Measurements from ENCODE around the gene ANKS1B. TPM values are rescaled to one million over a fixed set of nuclear protein-coding genes. Genes with fewer than 3 reads are reported as not detected.

The ANKS1B gene
- total and polyA plus RNA-seq, 9 donors = 1.4 to 5.6 (median 2.7) TPM

DNA sequence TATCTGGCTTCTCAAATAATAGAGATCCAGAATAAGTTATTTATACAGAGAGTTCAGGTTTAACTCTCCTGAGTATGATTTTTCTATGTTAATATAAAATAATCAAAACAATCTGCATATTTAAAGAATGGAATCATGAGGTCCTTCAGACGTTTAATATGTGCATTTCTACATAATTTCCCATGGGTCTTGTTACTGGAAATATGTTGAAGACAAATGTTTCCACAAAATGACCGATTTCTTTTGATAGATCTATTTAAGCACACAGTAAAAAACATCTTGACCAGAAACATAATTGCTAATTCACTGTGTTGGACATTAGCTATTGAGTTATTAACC is 957.7 kb downstream of the ANKS1B start:
- WGBS (ENCODE audit: insufficient coverage) = no CpG with 5 or more reads among the region's 2 CpGs
- Histone ChIP-seq H3K4me1 (ENCODE audit: control insufficient read depth, insufficient read depth, low read length) (no peaks in the 10 kb centered on the region), H3K27me3 (ENCODE audit: control insufficient read depth, insufficient read depth, low read length) (no peaks in the 10 kb centered on the region), H3K27ac (ENCODE audit: low read length) (no peak overlapping the region), H3K9me3 (replicated peaks; ENCODE audit: control insufficient read depth, low read depth, low read length) (no peaks in the 10 kb centered on the region), H3K4me3 (ENCODE audit: low read length) (no peak overlapping the region), H3K36me3 (ENCODE audit: control insufficient read depth, insufficient read depth, low read length) (no peaks in the 10 kb centered on the region)
- no peak for DNase-seq

DNA sequence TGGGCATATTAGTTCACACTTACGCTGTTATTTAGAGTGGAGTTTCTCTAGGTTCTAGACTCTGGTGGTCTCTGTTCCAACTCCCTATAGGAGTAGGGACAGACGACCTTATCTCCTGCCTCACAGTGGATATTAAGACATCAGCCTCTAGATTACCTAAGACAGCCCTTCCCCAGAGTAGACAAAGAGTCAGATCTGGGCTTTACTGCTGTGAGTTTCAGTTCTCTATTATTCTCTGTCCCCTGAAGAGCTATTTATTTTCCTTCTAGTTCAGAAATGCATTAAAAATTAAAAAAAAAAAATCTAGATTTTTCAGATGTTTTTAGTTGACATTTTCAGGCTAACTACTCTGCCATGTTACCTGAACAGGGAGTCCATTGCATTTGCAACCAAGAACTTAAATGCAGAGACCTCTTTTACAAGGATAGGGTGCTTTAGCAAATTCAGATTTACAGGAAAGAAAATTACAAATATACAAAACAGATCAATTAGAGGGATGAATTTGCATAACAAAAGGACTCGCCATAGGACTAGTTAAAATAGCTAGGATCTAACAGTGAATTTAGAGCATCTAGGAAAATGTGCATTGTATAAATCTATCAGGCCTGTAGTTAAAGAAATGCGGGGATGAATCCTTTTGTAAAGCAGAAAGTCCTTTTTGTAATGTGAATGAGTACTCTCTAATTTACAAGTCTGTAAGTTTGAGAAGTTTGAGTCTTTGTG is 958.2 kb downstream of the ANKS1B start:
- Histone ChIP-seq H3K4me3 (ENCODE audit: low read length) (no peak overlapping the region), H3K9me3 (replicated peaks; ENCODE audit: control insufficient read depth, low read depth, low read length) (no peaks in the 10 kb centered on the region), H3K27me3 (ENCODE audit: control insufficient read depth, insufficient read depth, low read length) (no peaks in the 10 kb centered on the region), H3K36me3 (ENCODE audit: control insufficient read depth, insufficient read depth, low read length) (no peaks in the 10 kb centered on the region), H3K4me1 (ENCODE audit: control insufficient read depth, insufficient read depth, low read length) (no peaks in the 10 kb centered on the region), H3K27ac (ENCODE audit: low read length) (no peak overlapping the region)
- DNase-seq = no peak
- WGBS (ENCODE audit: insufficient coverage) = no CpG with 5 or more reads among the region's 4 CpGs

DNA sequence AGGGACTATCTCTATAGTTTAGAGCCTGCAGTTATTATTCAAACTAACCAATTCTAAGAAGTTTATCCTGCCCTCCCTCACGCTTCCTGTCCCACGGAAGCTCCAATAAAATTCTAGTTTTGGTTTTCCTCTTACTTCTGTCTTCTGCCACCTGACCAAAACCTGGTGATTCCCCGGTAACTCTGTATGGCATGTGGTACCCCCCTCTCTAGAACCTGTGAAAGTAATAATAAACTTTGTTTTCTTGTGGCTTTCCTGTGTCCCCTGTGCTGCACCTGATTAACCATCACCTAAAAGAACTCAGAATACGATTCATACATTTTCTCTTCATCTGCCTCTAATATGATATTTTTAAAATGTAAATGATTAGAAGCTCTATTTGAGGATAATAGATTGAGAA is 959.9 kb downstream of the ANKS1B start:
- 89% methylated on average over 2 of the region's 4 CpGs for WGBS (ENCODE audit: insufficient coverage)
- H3K4me1 ChIP-seq (ENCODE audit: control insufficient read depth, insufficient read depth, low read length) = no peaks in the 10 kb centered on the region
- H3K27me3 ChIP-seq (ENCODE audit: control insufficient read depth, insufficient read depth, low read length) = no peaks in the 10 kb centered on the region
- no peak overlapping the region for H3K27ac ChIP-seq (ENCODE audit: low read length)
- no peak for DNase-seq
- no peak overlapping the region for H3K4me3 ChIP-seq (ENCODE audit: low read length)
- H3K9me3 ChIP-seq (replicated peaks; ENCODE audit: control insufficient read depth, low read depth, low read length) = no peaks in the 10 kb centered on the region
- no peaks in the 10 kb centered on the region for H3K36me3 ChIP-seq (ENCODE audit: control insufficient read depth, insufficient read depth, low read length)

DNA sequence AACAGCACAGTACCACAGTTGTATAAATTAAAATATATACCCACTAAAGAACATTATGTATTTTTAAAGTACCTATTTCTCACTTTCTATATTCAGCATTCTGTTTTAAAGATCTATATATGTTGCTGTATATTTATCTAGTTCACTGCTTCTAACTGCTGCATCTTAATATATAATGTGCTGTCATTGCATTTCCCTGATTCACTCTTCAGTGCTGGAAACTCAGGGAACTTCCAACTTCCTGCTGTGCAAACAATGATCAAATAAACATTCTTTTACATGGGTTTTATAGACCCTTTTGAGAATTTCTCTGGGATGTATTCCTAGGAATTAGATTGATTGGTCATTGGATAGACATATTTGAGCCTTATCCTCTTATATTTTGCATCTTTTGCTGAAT is 960.5 kb downstream of the ANKS1B start:
- H3K27ac ChIP-seq (ENCODE audit: low read length) = no peak overlapping the region
- no peaks in the 10 kb centered on the region for H3K4me1 ChIP-seq (ENCODE audit: control insufficient read depth, insufficient read depth, low read length)
- no peaks in the 10 kb centered on the region for H3K27me3 ChIP-seq (ENCODE audit: control insufficient read depth, insufficient read depth, low read length)
- H3K36me3 ChIP-seq (ENCODE audit: control insufficient read depth, insufficient read depth, low read length) = no peaks in the 10 kb centered on the region
- H3K9me3 ChIP-seq (replicated peaks; ENCODE audit: control insufficient read depth, low read depth, low read length) = no peaks in the 10 kb centered on the region
- H3K4me3 ChIP-seq (ENCODE audit: low read length) = no peak overlapping the region
- DNase-seq = no peak

DNA sequence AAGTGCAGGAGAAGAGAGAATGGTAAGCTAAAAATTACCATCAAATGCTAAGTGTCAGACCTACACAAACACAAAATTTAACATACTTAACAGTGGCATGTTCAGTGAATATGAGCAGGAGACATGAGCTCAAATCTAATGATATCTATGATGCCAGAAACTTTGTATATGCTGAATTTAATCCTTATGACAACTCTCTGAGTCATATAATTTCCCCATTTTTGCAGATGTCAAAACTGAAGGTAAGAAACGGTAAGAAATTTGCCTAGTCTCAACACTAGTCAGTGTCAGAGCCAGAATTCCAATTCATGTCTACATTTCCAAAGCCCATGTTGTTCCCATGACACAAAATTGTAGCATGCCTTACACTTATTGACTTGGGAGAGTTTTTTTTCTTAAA is 963.9 kb downstream of the ANKS1B start:
- no peak overlapping the region for H3K4me3 ChIP-seq (ENCODE audit: low read length)
- H3K27ac ChIP-seq (ENCODE audit: low read length) = no peak overlapping the region
- DNase-seq = no peak
- H3K4me1 ChIP-seq (ENCODE audit: control insufficient read depth, insufficient read depth, low read length) = no peaks in the 10 kb centered on the region
- no peaks in the 10 kb centered on the region for H3K36me3 ChIP-seq (ENCODE audit: control insufficient read depth, insufficient read depth, low read length)
- no CpG with 5 or more reads among the region's 1 CpG for WGBS (ENCODE audit: insufficient coverage)
- H3K9me3 ChIP-seq (replicated peaks; ENCODE audit: control insufficient read depth, low read depth, low read length) = no peaks in the 10 kb centered on the region
- no peaks in the 10 kb centered on the region for H3K27me3 ChIP-seq (ENCODE audit: control insufficient read depth, insufficient read depth, low read length)

DNA sequence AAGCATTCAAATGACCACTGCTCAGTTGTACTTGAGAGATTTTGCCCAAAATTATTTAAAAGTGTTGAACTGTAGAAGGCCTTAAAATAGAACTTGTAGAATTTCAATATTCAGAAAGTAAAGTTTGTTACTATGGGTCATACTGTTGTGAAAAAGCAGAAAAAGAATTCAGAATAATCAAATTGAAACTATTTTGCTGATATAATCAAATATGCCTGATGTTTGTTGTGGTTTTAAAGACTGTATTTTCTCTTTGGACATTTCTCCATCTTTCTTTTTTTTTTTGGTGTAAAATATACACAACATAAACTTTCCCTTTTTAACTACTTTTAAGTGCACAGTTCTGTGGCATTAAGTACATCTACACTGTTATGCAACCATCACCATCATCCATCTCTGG is 964.9 kb downstream of the ANKS1B start:
- Histone ChIP-seq H3K27me3 (ENCODE audit: control insufficient read depth, insufficient read depth, low read length) (no peaks in the 10 kb centered on the region), H3K36me3 (ENCODE audit: control insufficient read depth, insufficient read depth, low read length) (no peaks in the 10 kb centered on the region), H3K27ac (ENCODE audit: low read length) (no peak overlapping the region), H3K9me3 (replicated peaks; ENCODE audit: control insufficient read depth, low read depth, low read length) (no peaks in the 10 kb centered on the region), H3K4me1 (ENCODE audit: control insufficient read depth, insufficient read depth, low read length) (no peaks in the 10 kb centered on the region), H3K4me3 (ENCODE audit: low read length) (no peak overlapping the region)
- DNase-seq = no peak

DNA sequence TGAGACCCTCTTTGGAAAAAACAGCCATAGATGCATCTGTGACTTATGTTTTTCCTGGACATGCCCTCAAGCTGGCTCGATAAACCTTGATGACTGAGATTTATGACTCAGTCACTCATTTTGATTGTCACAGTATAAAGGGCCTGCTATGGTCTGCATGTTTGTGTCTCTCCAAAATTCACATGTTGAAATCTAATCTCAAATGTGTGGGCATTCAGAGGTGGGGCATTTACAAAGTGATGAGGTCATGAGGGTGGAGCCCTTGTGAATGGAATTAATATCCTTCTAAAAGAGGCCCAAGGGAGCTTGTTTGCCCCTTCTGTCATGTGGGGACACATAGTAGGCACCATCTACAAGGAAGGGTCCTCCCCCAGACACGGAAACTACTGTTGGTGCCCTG is 966.8 kb downstream of the ANKS1B start:
- no peaks in the 10 kb centered on the region for H3K36me3 ChIP-seq (ENCODE audit: control insufficient read depth, insufficient read depth, low read length)
- 57% methylated on average over 1 of the region's 2 CpGs for WGBS (ENCODE audit: insufficient coverage)
- H3K4me1 ChIP-seq (ENCODE audit: control insufficient read depth, insufficient read depth, low read length) = no peaks in the 10 kb centered on the region
- no peak overlapping the region for H3K4me3 ChIP-seq (ENCODE audit: low read length)
- H3K27me3 ChIP-seq (ENCODE audit: control insufficient read depth, insufficient read depth, low read length) = no peaks in the 10 kb centered on the region
- H3K27ac ChIP-seq (ENCODE audit: low read length) = no peak overlapping the region
- no peak for DNase-seq
- no peaks in the 10 kb centered on the region for H3K9me3 ChIP-seq (replicated peaks; ENCODE audit: control insufficient read depth, low read depth, low read length)

DNA sequence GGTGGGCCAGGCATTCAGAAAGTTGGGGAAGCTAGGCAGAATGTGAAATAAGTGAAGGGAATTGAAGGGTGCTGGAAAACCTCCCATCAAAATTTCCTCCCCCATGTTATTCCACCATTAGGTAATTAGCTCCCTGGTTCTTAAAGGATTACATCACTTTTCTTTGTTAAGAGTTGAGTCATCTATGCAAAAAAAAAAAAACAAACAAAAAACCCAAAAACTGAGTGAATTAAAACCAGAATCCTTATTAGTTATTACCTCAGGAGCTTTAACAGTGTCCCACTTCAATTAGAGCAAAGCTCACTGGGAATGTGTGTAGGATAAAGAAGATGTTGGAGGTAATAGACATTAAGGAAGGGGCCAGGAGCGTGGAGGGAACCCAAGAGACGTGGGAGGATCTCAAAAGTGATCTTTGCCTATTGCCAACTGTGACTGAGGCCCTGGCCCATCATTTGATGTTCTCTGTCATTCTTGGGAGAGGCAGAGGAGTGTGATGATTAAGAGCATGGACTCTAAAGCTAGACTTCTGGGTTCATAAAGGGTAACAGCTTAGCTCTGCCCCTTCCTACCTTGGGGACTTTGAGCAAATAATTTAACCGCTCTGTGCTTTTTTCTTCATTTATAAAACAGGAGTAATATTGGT is 975.0 kb downstream of the ANKS1B start:
- WGBS (ENCODE audit: insufficient coverage) = 60% methylated on average over 1 of the region's 3 CpGs
- Histone ChIP-seq H3K9me3 (replicated peaks; ENCODE audit: control insufficient read depth, low read depth, low read length) (no peaks in the 10 kb centered on the region), H3K4me3 (ENCODE audit: low read length) (no peak overlapping the region), H3K4me1 (ENCODE audit: control insufficient read depth, insufficient read depth, low read length) (no peaks in the 10 kb centered on the region), H3K27ac (ENCODE audit: low read length) (no peak overlapping the region), H3K36me3 (ENCODE audit: control insufficient read depth, insufficient read depth, low read length) (no peaks in the 10 kb centered on the region), H3K27me3 (ENCODE audit: control insufficient read depth, insufficient read depth, low read length) (no peaks in the 10 kb centered on the region)
- DNase-seq = no peak

DNA sequence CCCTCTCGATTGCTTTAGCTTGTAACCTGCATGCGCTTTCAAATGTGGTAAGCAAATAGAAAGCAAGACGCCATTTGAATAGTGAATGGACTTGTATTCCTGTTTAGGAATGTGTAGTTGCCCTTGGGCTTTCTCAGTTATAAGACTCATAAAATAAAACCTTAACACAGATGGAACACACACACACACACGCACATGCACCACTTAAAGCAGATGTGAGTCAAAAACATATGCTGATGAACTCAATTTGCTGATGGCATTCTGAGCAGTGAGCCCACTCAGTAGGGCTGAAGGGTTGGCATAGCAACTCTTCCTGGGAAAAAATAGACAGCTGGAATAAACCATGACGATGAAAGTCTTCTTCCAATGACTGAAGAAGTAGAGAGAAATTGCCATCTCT is 979.1 kb downstream of the ANKS1B start:
- Histone ChIP-seq H3K4me3 (ENCODE audit: low read length) (no peak overlapping the region), H3K9me3 (replicated peaks; ENCODE audit: control insufficient read depth, low read depth, low read length) (no peaks in the 10 kb centered on the region), H3K27me3 (ENCODE audit: control insufficient read depth, insufficient read depth, low read length) (no peaks in the 10 kb centered on the region), H3K27ac (ENCODE audit: low read length) (no peak overlapping the region), H3K36me3 (ENCODE audit: control insufficient read depth, insufficient read depth, low read length) (no peaks in the 10 kb centered on the region), H3K4me1 (ENCODE audit: control insufficient read depth, insufficient read depth, low read length) (no peaks in the 10 kb centered on the region)
- no peak for DNase-seq
- no CpG with 5 or more reads among the region's 5 CpGs for WGBS (ENCODE audit: insufficient coverage)

DNA sequence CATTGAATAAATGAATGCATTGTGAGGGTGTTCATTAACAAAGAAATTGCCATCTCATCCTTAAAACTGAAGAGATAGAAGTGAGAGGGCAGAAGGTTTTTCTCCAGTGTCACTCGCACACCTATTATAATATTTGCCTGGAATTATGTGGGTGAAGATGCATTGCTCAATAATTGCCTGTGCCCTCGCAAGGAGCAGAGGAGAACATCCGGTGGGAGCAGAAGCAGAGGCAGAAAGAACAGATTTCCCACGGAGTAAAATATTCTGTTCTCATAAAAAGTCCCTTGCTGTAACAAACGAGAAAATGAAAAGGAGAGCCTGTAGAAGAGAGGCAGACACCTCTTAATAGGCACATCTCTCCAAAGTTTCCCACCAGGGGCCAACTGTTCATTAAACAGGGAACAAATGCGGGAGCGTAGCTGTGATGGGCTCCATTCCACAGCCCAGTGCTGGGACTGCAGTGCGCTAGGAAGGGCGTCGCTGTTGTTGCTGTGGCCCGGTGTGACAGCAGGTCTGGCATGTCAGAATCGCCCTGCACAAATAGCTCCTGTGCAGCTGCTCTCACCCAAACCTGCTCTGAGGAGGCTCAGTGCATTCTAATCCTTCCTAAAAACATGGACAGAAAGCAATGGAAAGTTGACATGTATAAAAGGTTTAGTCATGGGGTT is 979.8 kb downstream of the ANKS1B start:
- Histone ChIP-seq H3K9me3 (replicated peaks; ENCODE audit: control insufficient read depth, low read depth, low read length) (no peaks in the 10 kb centered on the region), H3K4me3 (ENCODE audit: low read length) (no peak overlapping the region), H3K27me3 (ENCODE audit: control insufficient read depth, insufficient read depth, low read length) (no peaks in the 10 kb centered on the region), H3K36me3 (ENCODE audit: control insufficient read depth, insufficient read depth, low read length) (no peaks in the 10 kb centered on the region), H3K4me1 (ENCODE audit: control insufficient read depth, insufficient read depth, low read length) (no peaks in the 10 kb centered on the region), H3K27ac (ENCODE audit: low read length) (no peak overlapping the region)
- 75% methylated on average over 5 of the region's 12 CpGs for WGBS (ENCODE audit: insufficient coverage)
- no peak for DNase-seq

Measured in muscle of leg (tissue), 11 donors.